GM21447 (cell line): ENCODE results near the gene PPP2R5D.
"Not testable (repeated sequence)": the region's sequence is repeated elsewhere in the genome, so short reads cannot be mapped to it uniquely, and the experiment has no call there.

ENCODE experiments used
- ATAC-seq: cut with Tn5 transposase; IDR thresholded peaks from one replicate; pipeline ENCODE4 v1.9.1; 2021; ENCODE audit not compliant: unreplicated experiment

The PPP2R5D gene

DNA sequence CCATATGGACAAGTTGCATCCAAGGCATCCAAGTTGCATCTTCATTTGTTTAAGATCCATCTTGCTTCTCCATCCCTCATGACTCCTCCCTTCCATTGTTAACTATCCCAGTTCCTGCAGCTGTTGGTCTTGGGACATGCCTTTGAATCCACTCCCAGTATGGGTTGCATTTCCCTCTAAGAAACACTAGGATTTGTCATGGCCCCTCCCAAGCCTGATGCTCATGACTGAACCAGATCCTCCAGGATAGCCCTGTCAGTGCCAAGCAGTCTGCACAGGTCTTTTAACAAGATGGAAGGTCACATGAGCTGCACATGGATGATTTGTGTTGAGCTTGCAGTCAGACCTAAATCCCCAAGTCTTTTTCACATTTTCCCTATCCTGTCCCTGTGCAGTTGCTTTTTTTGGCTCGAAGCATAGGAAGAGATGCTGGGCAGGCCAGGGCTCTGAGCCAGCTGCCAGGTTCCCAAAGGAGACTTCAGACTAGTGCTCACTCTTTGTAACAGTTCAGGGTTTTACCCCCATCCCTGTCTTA is 4.2 kb downstream of the PPP2R5D start:
- ATAC-seq, result no peak

DNA sequence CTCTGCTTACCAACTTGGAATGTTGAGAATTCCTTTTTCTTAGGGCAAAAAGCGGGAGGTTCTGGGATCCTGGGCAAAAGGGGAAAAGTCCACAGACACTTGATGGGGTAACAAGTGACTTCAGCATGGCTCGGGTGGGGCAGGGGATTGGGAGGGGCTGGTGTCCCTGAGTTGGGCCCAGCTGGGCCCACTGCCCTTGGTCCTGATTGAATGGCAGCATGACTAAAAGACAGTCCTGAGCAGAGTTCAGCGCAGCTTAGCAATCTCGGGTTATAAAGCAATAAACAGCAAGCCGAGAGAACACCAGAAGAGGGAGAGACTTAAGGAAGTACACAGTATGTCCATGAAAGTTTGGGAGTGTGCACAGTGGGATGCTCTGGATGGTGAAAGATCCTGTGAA is 5.6 kb downstream of the PPP2R5D start:
- no peak for ATAC-seq

DNA sequence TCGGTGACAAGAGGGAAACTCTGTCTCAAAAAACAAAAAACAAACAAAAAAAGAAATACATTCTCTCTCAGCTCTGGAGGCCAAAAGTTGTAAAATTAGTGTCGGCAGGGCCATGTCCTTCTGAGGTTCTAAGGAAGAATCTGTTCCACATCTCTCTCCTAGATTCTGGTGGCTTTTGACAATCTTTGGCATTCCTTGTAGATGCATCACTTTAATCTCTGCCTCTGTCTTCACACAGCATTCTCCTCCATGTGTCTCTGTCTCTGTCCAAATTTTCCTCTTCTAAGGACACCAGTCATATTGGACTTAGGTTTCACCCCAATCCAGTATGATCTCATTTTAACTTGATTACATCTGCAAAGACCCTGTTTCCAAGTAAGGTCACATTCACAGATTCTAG is 9.1 kb downstream of the PPP2R5D start:
- ATAC-seq, result no peak

- ATAC-seq, result no peak
These were observed 12.1 kb downstream of the PPP2R5D start for GRCh38 chr6:42996513-42996912.

DNA sequence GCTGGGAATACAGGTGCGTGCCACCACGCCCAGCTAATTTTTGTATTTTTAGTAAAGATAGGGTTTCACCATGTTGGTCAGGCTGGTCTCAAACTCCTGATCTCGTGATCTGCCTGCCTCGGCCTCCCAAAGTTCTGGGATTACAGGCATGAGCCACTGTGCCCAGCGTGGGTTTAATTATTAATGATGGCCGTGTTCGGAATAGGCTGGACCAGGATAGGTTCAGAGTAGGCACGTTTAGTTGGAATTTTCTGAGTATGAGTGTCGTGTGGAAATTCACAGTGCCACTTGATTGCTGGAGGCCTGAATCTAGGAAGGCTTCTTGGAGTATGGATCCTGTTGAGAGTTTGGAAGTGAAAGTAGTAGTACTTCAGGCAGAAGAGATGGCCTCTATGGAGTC is 13.8 kb downstream of the PPP2R5D start:
- not testable (repeated sequence) for ATAC-seq

DNA sequence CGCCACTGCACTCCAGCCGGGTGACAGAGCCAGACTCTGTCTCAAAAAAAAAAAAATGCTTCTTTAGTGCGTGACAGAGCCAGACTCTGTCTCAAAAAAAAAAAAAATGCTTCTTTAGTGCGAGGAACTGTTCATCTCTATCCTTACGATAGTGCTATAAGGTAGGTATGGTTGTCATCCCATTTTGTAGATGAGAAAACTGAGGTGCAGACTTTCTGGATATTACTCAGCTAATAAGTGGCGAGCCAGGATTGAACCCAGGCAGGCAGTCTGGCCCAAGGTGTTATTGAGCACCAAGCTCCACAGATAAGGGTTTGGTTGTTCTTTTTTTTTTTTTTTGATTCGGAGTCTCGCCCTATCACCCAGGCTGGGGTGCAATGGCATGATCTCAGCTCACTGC is 17.5 kb downstream of the PPP2R5D start:
- no peak for ATAC-seq

DNA sequence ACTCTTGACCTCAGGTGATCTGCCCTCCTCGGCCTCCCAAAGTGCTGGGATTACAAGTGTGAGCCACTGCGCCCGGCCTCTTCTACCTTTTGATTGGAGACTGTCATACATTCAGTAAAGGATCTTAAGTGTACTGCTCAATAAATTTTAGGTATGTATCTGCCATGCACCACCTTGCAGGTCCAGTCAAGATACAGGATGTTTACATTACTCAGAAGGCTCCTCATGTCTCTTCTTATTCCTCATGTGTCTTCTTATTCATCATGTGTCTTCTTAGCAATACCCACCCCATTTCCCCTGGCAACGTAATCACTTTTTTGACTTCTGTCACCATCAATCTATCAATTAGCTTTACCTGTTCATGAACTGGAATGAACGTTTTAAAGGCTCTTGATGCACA is 21.5 kb downstream of the PPP2R5D start:
- no peak for ATAC-seq

- ATAC-seq, result no peak
These were observed 21.9 kb downstream of the PPP2R5D start for GRCh38 chr6:43006251-43006650.

DNA sequence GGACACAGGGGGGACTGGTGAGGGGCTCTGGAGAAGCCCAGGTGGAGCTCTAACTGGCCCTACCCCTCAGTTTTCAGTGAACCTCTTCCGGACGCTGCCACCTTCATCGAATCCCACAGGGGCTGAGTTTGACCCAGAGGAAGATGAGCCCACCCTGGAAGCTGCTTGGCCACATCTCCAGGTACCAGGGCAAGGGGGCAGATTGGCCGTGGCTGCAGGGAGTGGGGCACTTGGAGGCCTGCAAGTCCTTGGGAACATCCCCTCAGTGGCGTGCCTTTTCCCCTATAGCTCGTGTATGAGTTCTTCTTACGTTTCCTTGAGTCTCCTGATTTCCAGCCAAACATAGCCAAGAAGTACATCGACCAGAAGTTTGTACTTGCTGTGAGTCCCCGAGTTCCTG is 22.8 kb downstream of the PPP2R5D start:
- no peak for ATAC-seq

- ATAC-seq, result no peak
These were observed 24.8 kb downstream of the PPP2R5D start for GRCh38 chr6:43009124-43009523.

- ATAC-seq, result no peak
These were observed 26.8 kb downstream of the PPP2R5D start for GRCh38 chr6:43011207-43011606.

DNA sequence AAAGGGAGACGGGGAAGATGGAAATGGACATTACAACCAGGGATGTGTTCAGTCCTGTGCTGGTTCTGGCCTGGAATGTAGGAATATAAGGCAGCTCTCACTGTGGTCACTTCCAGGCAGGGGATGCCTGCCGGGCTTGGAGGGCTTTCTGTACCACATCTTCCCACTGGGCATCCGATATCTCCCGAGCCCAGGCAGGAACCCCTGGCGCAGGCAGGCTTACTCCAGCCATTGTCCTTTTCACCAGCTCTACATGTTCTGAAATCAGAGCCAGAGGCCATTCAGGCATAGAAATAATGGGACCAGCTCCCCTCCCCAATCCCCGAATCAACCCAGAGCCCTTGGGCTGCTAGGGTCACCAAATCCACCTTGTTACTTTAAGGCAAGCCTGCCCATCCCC is 28.0 kb downstream of the PPP2R5D start:
- ATAC-seq, result no peak

- ATAC-seq, result peak; percentile 9
These were observed 28.9 kb downstream of the PPP2R5D start for GRCh38 chr6:43013097-43013842.

- ATAC-seq, result peak; percentile 91
These were observed 29.6 kb downstream of the PPP2R5D start, which contains the start of the genes KLHDC3 and MEA1 for GRCh38 chr6:43013843-43014433. TSS of gene KLHDC3 (plus strand) at chr6:43014249. CDS start at chr6:43017193, 2,944 bp downstream. TSS of gene MEA1 (minus strand) at chr6:43013946. CDS start at chr6:43013813, 133 bp downstream.

DNA sequence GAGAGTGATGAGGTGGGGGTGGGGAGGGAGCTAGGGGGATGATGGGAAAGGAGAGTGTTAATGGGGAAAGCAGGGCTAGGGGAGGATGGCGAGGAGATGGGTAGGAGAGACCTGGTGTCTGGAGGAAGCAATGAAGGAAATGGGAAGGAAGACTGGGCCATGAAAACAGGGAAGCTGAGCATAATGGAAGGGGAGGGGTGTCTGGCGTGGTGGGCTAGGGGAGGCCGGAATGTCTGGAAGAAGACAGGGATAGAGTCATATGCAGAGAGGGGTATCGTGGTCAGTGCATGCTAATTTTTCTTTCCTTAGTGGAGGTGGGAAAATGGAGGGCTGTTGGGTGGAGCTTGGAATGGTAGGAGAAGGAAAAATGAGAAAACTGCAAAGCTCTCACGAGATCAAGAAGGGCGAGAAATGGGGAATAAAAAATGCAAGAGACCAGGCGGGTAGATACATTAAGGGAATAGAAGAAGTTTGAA is 30.1 kb downstream of the PPP2R5D start:
- no peak for ATAC-seq

- no peak for ATAC-seq
These were observed 32.0 kb downstream of the PPP2R5D start for GRCh38 chr6:43016176-43016942.

DNA sequence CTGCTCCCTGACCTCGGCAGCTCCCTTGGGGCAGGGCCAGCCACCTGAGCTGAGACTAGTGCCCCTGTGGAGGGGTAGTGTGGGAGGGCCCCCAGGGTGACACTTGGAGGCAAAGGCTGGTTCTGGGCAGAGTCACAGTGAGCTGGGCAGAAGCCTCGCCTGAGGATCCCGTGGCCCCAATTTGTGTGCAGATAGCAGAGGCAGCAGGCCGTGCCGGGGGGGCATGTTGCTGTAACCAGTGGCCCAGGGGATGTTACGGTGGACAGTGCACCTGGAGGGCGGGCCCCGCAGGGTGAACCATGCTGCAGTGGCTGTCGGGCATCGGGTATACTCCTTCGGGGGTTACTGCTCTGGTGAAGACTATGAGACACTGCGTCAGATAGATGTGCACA is 32.6 kb downstream of the PPP2R5D start:
- ATAC-seq, result no peak

- no peak for ATAC-seq
These were observed 34.8 kb downstream of the PPP2R5D start for GRCh38 chr6:43019152-43019551.

GRCh38 chr6:43020052-43020705 is 35.8 kb downstream of the PPP2R5D start:
- ATAC-seq, result no peak

DNA sequence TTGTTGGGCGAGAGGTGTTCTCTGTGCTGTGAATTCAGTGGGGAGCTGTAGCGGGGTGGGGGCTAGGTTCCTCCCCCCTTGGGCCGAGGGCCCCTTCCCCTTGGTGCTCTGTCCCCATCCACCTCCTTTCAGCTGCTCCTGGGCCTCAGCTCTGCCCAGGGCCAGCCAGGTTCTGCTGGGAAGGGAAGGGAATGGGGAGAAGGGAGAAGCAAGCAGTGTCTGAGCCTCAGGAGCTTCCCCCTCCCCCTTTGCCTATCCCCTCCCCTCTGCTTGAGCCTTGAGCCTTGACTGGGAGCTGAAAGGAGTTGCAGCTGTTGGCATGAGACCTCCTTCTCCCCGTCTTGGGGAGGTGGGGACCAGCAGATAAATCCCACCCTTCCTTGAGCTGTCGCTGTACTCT is 36.5 kb downstream of the PPP2R5D start:
- no peak for ATAC-seq
